Measurements from ENCODE around the gene SLC12A9.

- TF ChIP-seq CTCF (IDR thresholded peaks at IDR 0.05; ENCODE audit: poor library complexity) (no peak), EZH2 (IDR thresholded peaks at IDR 0.05; ENCODE audit: borderline replicate concordance) (no peak), EZH2phosphoT487 (IDR thresholded peaks at IDR 0.05; ENCODE audit: low read depth, severe bottlenecking, unreplicated experiment) (no peak)
Measured at GRCh38 chr7:100826514-100827329, 25.8 kb upstream of the SLC12A9 start.
